HUES48 (cell line): ENCODE results near the gene BLTP3B.
A peak's percentile ranks its signal among the peaks of the same experiment; 100 is the strongest.
"Not testable (repeated sequence)": the region's sequence is repeated elsewhere in the genome, so short reads cannot be mapped to it uniquely, and the experiment has no call there.

Experiments
- H3K27ac ChIP-seq: one replicate; pipeline ENCODE4 v1.7.0; 2013; ENCODE audit warnings: low read depth, low read length, inconsistent platforms
- H3K27me3 ChIP-seq: 2 replicates; pipeline ENCODE4 v1.6.1; 2013; ENCODE audit warnings: mild to moderate bottlenecking, low read length; ENCODE audit not compliant: control insufficient read depth, insufficient read depth
- H3K36me3 ChIP-seq: 2 replicates; pipeline ENCODE4 v1.6.1; 2013; ENCODE audit warnings: low read length; ENCODE audit not compliant: control insufficient read depth, insufficient read depth
- H3K4me1 ChIP-seq: 2 replicates; pipeline ENCODE4 v1.6.1; 2013; ENCODE audit warnings: mild to moderate bottlenecking, low read length; ENCODE audit not compliant: control insufficient read depth, insufficient read depth
- H3K4me3 ChIP-seq: 2 replicates; pipeline ENCODE4 v1.5.1; 2013; ENCODE audit warnings: mild to moderate bottlenecking, low read depth, low read length
- H3K9ac ChIP-seq: 2 replicates; pipeline ENCODE4 v1.6.1; 2013; ENCODE audit warnings: mild to moderate bottlenecking, low read depth, low read length, moderate library complexity
- H3K9me3 ChIP-seq: 2 replicates; pipeline ENCODE4 v1.6.1; 2013; ENCODE audit warnings: low read length; ENCODE audit not compliant: control insufficient read depth, insufficient read depth

The BLTP3B gene

GRCh38 chr12:100142851-100143559 lies at the start of gene BLTP3B:
Gene BLTP3B (minus strand): TSS chr12:100142874. CDS start chr12:100142635, 239 bp downstream.
- Histone ChIP-seq H3K36me3 (no peaks in the 10 kb centered on the region), H3K4me3 (peak within 1 kb of the TSS; percentile 84), H3K27me3 (no peaks in the 10 kb centered on the region), H3K4me1 (peaks cover 8% of the 10 kb centered on the region; the same call in 1 of the 2 replicates), H3K9ac (peak within 1 kb of the TSS; percentile 96), H3K9me3 (no peaks in the 10 kb centered on the region), H3K27ac (peak within 1 kb of the TSS; percentile 94)

- H3K36me3 ChIP-seq = peaks cover 21% of the 10 kb centered on the region
- H3K9me3 ChIP-seq = no peaks in the 10 kb centered on the region
- no peak overlapping the region for H3K27ac ChIP-seq
- no peak overlapping the region for H3K4me3 ChIP-seq
- H3K4me1 ChIP-seq = no peaks in the 10 kb centered on the region
- H3K27me3 ChIP-seq = no peaks in the 10 kb centered on the region
- no peak overlapping the region for H3K9ac ChIP-seq
Measured at GRCh38 chr12:100189636-100190394, 47.1 kb upstream of the BLTP3B start.

GRCh38 chr12:100188888-100189635 lies 46.4 kb upstream of the BLTP3B start:
- H3K27ac ChIP-seq, H3K9me3 ChIP-seq, H3K27me3 ChIP-seq, H3K9ac ChIP-seq, H3K4me1 ChIP-seq, H3K4me3 ChIP-seq: not testable (repeated sequence)
- H3K36me3 ChIP-seq = peaks cover 15% of the 10 kb centered on the region; the same call in 1 of the 2 replicates

- H3K4me3 ChIP-seq = no peak overlapping the region
- no peaks in the 10 kb centered on the region for H3K4me1 ChIP-seq
- peaks cover 10% of the 10 kb centered on the region; the same call in 1 of the 2 replicates for H3K36me3 ChIP-seq
- no peaks in the 10 kb centered on the region for H3K9me3 ChIP-seq
- H3K27ac ChIP-seq = no peak overlapping the region
- H3K9ac ChIP-seq = no peak overlapping the region
- H3K27me3 ChIP-seq = no peaks in the 10 kb centered on the region
Measured at GRCh38 chr12:100187857-100188519, 45.3 kb upstream of the BLTP3B start.

GRCh38 chr12:100187068-100187467 lies 44.4 kb upstream of the BLTP3B start:
- no peaks in the 10 kb centered on the region for H3K9me3 ChIP-seq
- H3K36me3 ChIP-seq = peaks cover 5% of the 10 kb centered on the region; the same call in 1 of the 2 replicates
- H3K4me1 ChIP-seq = no peaks in the 10 kb centered on the region
- no peaks in the 10 kb centered on the region for H3K27me3 ChIP-seq
- H3K9ac ChIP-seq = no peak overlapping the region
- H3K27ac ChIP-seq = no peak overlapping the region
- H3K4me3 ChIP-seq = no peak overlapping the region

- no peak overlapping the region for H3K27ac ChIP-seq
- peaks cover 6% of the 10 kb centered on the region; the same call in 1 of the 2 replicates for H3K36me3 ChIP-seq
- no peak overlapping the region for H3K4me3 ChIP-seq
- H3K9me3 ChIP-seq = no peaks in the 10 kb centered on the region
- no peak overlapping the region for H3K9ac ChIP-seq
- H3K27me3 ChIP-seq = no peaks in the 10 kb centered on the region
- no peaks in the 10 kb centered on the region for H3K4me1 ChIP-seq
Measured at GRCh38 chr12:100186071-100186470, 43.4 kb upstream of the BLTP3B start.

GRCh38 chr12:100185361-100185894 lies 42.8 kb upstream of the BLTP3B start:
- Histone ChIP-seq H3K36me3 (peaks cover 5% of the 10 kb centered on the region), H3K9ac (no peak overlapping the region)

GRCh38 chr12:100184549-100185145 lies 42.0 kb upstream of the BLTP3B start:
- Histone ChIP-seq H3K36me3 (peaks cover 9% of the 10 kb centered on the region), H3K27me3 (no peaks in the 10 kb centered on the region), H3K4me1 (no peaks in the 10 kb centered on the region), H3K9me3 (no peaks in the 10 kb centered on the region), H3K27ac (no peak overlapping the region), H3K9ac (no peak overlapping the region), H3K4me3 (no peak overlapping the region)

More at GRCh38 chr12:100185361-100185894, 42.8 kb upstream of the BLTP3B start:
- no peak overlapping the region for H3K4me3 ChIP-seq
- no peak overlapping the region for H3K27ac ChIP-seq
- no peaks in the 10 kb centered on the region for H3K4me1 ChIP-seq
- H3K9me3 ChIP-seq = no peaks in the 10 kb centered on the region
- H3K27me3 ChIP-seq = no peaks in the 10 kb centered on the region

- Histone ChIP-seq H3K27me3 (no peaks in the 10 kb centered on the region), H3K9me3 (no peaks in the 10 kb centered on the region), H3K4me1 (no peaks in the 10 kb centered on the region), H3K9ac (no peak overlapping the region), H3K4me3 (no peak overlapping the region), H3K36me3 (peaks cover 22% of the 10 kb centered on the region), H3K27ac (no peak overlapping the region)
Measured at GRCh38 chr12:100179252-100179651, 36.6 kb upstream of the BLTP3B start.

- H3K9me3 ChIP-seq, H3K4me1 ChIP-seq, H3K27me3 ChIP-seq, H3K4me3 ChIP-seq, H3K9ac ChIP-seq, H3K27ac ChIP-seq: not testable (repeated sequence)
- peaks cover 33% of the 10 kb centered on the region for H3K36me3 ChIP-seq
Measured at GRCh38 chr12:100176493-100176892, 33.8 kb upstream of the BLTP3B start.
